ENCODE data around the gene CROCC2.

The CROCC2 gene

DNA sequence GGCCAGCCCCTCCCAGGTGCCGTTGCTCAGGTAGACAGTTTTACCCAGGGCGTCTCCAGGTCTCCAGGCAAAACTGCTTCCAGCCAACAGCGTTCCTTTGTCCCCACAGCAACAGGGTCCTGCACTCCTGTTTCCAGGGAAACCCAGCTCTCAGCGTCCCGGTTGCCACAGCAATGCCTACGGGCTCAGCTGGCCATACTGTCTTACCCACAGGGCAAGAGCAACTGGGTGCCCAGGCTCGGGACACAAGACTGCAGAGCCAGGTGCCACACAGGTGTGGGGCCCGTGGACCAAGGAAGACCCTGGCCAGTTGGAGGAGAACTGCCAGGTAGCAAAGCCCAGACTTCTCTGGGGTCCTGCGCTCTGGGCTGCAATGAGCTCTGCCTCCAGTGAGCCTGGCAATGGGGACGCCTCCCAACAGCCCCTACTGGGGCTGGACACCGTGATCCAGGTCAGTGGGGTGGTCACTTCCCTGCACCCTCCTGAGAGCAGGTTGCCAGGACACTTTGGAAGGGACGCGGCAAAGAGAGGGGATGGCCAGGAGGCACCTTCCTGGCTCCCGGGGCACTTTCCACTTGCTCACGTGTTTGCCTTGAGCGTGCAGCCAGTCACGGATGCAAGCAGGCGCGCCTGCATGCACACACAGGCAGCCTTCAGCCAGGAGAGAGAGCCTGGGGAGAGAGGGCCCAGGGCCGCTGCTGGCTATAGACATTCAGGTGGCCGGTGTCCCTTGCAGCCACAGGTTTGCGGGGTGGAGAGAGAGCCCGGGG lies at the start of gene CROCC2:
TSS of gene CROCC2 (plus strand) at position 196 of the 770 bp plus-strand sequence. CDS start at position 374, 178 bp downstream.
- no peak for DNase-seq

- no peak for DNase-seq
Observed at GRCh38 chr2:240857039-240858008, 48.8 kb upstream of the CROCC2 start.

DNA sequence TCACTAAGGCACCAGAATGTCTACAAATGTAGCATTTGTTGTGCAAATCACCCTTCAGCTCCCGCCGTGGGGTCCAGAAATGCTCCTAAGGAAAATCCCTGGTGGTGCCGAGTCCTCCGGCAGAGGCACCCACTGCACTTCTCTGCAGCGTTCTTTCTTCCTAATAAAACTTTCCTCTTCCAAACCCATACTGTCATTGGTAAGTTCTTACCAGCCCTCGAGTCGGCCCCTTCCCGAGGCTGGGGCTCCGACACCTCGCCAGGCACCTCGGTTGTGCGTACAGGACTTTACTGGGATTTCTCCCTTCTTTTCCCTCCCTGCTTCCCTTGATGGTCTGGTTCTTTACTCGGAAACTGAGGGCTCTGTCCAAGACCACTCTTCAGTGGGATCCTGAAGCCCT lies 47.8 kb upstream of the CROCC2 start:
- no peak for DNase-seq

DNA sequence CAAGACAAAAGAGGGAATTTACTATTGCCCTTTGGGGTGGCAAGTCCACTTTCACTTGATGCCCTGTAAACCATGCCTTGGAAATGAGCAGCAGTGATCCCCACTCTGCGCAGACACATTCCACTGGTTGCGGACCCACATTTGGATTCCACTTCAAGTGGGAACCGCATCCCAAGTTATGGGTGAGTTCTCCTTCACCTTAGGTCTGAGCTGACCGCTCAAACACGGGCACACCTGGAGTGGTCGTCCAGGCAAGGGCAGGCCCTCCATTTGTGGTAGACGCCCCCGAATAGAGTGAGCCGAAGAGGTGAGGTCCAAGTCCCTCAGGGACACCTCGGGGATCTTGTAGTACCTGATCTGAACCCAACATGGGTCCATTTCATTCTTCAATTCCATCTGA lies 47.3 kb upstream of the CROCC2 start:
- no peak for DNase-seq

DNA sequence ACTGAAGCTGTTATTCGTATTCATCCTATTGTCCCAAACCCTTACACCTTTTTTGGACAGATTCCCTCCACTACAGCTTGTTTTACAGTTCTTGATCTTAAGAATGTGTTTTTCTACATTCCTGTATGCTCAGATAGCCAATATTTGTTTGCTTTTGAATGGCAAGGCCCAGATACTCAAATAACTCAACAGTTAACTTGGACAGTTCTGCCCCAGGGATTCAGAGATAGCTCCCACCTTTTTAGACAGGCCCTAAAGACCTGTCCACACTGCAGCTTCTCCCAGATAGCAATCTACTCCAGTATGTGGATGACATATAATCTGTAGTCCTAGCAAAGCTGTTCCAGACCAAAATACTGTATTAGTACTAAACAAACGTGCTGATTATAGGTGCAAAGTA lies 44.6 kb upstream of the CROCC2 start:
- no peak for DNase-seq

DNA sequence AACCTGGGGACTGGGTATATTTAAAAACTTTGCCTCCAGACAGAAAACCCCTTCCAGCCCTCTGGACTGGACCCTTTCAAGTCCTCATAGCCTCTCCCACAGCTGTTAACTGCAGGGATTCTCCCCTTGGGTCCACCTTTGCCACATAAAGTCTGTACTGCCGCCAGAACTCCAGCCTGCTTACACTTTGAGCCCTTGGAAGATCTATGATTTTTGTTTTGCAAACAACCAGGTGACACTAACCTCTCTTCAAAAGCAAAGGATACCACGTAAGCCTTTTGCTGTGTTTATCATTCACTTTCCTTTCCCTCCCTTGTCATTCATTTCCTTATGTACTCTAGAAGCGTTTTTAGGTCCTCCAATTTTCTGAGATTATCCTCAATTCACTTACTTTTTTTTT lies 41.7 kb upstream of the CROCC2 start:
- DNase-seq: no peak

DNA sequence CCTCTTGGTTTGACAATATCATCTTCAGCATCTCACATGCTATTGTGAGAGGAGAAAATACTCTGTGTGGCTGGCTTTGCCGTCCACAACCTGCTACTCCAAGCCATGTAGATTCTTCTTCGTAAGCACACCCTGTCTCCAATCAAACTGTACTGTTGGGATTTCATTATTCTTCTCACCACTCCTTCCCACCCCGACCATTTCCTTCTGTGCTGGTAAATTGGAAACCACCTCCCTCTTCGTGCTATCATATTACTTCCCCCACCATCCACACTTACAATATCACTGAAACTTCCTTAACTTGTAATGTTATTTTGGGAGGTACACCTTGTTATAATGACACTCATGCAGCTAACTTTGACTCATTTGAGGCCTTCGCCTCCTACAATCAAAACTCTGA lies 40.7 kb upstream of the CROCC2 start:
- DNase-seq: no peak

GRCh38 chr2:240868286-240869108 lies 37.6 kb upstream of the CROCC2 start, which contains the start of gene AGXT:
TSS of gene AGXT (plus strand) at chr2:240868824. CDS start at chr2:240868866, 42 bp downstream.
- DNase-seq: no peak

- DNase-seq: no peak
Observed at GRCh38 chr2:240869109-240869955, 36.8 kb upstream of the CROCC2 start.

- DNase-seq: no peak
Observed at GRCh38 chr2:240869956-240870875, 35.9 kb upstream of the CROCC2 start.

DNA sequence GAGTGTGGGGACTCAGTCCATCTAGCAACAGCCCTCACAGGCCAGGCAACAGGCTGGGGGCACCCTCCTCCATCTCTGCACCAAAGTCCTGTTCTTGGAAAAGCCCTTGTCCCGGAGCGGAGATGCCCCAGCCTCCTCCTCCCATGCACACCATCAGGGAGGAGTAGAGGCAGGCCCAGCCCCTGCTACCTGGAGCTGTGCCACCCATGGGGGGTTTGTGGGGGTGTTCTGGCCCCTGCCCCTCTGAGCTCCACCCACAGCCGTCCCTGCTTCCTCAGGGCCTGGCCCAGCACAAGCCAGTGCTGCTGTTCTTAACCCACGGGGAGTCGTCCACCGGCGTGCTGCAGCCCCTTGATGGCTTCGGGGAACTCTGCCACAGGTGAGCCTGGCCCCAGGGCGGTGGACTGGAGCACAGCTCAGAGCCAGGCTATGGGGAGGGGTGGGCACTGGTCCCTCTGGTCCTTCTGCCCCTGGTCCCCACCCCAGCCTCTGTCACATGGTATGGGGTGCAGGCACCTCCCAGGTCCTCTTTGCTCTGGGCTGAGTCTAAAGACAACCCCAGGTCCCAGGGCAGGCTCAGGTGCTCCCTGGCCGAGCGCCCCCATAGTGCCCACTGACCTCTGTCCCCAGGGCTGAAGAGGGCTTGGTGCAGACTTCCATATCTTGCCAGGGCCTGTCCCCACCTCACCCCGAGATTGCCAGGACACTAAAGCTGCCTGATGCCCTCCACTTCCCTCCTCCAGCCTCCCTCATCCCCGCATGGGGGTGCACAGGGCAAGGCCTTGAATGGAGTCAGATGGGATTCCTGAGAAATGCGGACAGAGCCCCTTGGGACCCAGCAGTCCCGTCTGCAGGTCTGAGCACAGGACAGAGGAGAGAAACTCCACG lies 34.8 kb upstream of the CROCC2 start:
- no peak for DNase-seq

GRCh38 chr2:240872317-240873097 lies 33.6 kb upstream of the CROCC2 start:
- DNase-seq: no peak

GRCh38 chr2:240873098-240873788 lies 32.9 kb upstream of the CROCC2 start:
- no peak for DNase-seq

DNA sequence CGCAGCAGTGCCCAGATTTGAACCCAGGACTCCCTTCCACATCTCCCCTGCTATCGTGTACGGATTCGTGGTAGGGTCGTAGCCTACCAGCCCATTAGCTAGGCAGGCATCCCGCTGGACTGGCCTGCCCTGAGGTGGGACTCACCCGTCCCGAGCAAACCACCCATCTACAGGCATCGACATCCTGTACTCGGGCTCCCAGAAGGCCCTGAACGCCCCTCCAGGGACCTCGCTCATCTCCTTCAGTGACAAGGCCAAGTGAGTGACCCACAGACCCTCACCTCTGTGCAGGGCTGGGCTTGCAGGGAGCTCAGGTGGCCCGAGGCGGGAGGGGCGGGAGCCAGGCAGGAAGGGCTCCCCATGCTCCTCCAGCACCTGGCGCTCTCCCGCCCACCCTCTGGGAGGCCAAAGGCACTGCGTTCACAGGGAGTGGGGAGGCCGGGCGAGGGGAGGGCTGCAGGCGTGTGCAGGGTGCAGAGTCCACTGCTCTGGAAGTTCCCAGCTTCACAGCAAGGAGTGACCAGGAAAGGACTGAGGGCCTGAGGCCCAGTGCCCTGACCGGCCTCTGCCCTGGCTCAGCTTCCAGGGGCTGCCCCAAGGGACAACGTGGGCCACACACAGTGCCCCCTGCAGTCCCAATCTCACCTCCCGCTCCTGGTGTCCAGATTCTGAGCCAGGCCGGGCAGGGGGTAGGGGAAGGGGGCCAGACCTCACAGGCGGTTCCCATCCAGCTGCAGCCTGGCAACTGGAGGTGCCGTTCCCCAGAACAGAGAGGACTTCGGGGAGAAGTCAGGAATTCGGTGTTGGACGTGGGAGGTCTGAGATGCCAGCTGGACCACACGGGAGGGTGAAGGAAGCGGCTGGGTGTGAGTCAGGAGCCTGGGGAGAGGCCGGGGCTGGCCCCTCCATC lies 32.1 kb upstream of the CROCC2 start:
- no peak for DNase-seq

GRCh38 chr2:240874715-240875227 lies 31.4 kb upstream of the CROCC2 start:
- no peak for DNase-seq

GRCh38 chr2:240875228-240876034 lies 30.7 kb upstream of the CROCC2 start:
- DNase-seq: no peak
